Fibroblast of villous mesenchyme (primary cell): ENCODE results near the gene PLD2. TPM values are rescaled to one million over a fixed set of nuclear protein-coding genes. Genes with fewer than 3 reads are reported as not detected.

Experiments
- DNase-seq: peaks from one replicate; pipeline ENCODE4 v3.0.0-alpha.2; 2010; ENCODE audit warnings: low read depth
- H3K4me3 ChIP-seq: 2 replicates; pipeline ENCODE4 v1.5.1; 2011; ENCODE audit warnings: low read depth, mild to moderate bottlenecking, low read length
- total RNA-seq: library from RNA; depleted of rRNA; stranded (reverse); fragments of >200 nt; gene quantifications from 2 replicates; pipeline ENCODE4 v1.2.3, GENCODE V29; 2012
- TF ChIP-seq, protein P1 (sequence below): IDR thresholded peaks from 2 replicates; pipeline ENCODE4 v1.5.1; 2012; ENCODE audit warnings: low read depth, mild to moderate bottlenecking, low read length; ENCODE audit not compliant: insufficient read depth

PLD2 gene
- total RNA-seq, 1 donor, result 11.7 TPM

DNA sequence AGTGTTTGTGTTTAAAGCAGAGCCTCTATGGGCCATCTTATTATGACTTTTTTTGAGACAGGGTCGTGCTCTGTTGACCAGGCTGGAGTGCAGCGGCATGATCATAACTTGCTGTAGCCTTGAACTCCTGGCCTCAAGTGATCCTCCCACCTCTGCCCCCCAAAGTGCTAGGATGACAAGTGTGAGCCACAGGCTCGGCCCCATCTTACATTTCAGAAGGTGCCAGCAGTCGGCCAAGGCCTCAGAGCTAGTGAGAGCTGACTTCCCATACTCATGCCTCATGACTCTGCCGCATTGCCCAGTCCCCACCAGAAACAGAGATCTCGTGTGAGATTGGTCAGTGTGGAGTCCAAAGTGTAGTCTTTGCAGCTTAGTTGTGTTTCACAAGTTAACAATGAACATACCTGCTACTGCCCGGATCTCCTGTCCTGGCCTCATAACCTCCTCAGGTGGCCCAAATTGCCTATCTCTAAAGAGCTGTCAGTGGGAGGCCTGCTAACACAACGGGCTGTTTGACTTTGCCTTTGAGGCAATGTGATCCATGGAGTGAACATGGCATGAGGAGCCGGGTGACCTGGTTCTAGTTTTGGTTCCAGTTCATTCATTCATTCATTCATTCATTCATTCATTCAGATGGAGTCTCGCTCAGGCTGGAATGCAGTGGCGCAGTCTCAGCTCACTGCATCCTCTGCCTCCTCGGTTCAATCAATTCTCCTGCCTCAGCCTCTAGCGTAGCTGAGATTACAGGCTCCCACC, 39.9 kb downstream of the PLD2 start:
- DNase-seq, result no peak

DNA sequence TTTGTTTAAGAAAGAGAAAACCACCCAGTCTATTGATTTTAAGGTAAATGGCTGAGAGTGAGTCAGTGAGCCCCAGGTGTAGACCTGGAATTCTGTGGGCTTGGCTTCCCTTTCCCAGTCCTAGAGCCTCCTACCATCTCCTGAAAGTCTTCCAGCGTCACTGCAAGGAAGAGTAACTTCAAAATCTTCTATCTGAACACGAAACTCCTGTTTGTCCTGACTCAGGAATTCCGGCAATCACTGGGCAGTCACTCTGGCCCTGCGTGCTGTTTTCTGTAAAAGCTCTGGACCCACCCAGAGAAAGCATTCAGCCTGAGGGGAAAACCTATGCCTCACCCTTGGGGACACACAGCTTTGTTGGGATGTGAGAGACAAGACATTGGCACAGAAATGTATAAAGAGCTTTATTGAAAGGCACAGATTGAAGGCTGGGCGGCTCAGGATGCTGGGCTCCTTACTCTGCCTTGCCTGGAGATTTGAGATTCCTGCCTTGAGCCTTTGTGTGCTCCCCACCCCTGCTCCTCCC, 42.1 kb downstream of the PLD2 start:
- DNase-seq, result no peak
- no peak overlapping the region for H3K4me3 ChIP-seq
- TF ChIP-seq, protein P1, sequence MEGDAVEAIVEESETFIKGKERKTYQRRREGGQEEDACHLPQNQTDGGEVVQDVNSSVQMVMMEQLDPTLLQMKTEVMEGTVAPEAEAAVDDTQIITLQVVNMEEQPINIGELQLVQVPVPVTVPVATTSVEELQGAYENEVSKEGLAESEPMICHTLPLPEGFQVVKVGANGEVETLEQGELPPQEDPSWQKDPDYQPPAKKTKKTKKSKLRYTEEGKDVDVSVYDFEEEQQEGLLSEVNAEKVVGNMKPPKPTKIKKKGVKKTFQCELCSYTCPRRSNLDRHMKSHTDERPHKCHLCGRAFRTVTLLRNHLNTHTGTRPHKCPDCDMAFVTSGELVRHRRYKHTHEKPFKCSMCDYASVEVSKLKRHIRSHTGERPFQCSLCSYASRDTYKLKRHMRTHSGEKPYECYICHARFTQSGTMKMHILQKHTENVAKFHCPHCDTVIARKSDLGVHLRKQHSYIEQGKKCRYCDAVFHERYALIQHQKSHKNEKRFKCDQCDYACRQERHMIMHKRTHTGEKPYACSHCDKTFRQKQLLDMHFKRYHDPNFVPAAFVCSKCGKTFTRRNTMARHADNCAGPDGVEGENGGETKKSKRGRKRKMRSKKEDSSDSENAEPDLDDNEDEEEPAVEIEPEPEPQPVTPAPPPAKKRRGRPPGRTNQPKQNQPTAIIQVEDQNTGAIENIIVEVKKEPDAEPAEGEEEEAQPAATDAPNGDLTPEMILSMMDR, result no peak

More for the DNA sequence above, 39.9 kb downstream of the PLD2 start:
- no peak overlapping the region for H3K4me3 ChIP-seq
- TF ChIP-seq, protein P1, result no peak

DNA sequence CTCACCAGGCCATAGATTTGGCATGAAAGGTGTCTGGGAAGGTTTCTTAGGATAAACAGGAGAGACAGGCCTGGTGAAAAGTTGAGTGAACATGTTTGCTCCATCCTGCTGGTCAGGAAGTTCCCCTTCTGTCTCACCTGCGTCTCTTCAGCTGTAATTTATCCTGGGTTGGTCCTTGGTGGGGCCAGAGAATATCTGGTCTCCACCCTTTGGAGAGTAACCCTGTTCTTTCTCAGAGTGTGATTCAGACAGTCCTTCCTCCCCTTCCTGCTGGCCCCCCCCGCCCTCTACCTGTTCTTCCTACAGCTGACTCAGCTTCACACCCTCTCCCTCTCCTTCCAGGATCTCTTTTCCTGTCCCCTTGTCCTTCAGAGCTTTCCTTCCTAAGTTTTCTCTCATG, 43.3 kb downstream of the PLD2 start:
- H3K4me3 ChIP-seq, result no peak overlapping the region
- TF ChIP-seq, protein P1, result no peak
- no peak for DNase-seq

DNA sequence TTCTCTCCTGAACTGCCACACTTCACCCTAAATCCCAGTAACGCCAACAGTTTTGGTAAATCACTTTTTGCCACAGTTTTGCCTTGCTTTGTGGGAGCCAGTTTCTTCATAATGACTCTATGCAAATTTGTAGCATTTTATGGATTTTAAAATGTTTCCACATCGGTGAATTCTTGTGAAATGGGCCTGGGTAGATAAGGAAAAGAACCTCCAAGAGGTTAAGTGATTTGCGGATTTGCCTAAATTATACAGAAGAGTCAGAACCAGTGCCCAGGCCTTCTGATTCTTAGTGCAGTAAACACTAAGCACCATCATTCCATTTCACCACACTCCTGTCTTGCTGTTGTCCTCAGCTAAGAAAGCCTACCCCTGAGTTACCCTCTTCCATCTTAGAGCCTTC, 44.1 kb downstream of the PLD2 start:
- DNase-seq, result no peak
- TF ChIP-seq, protein P1, result no peak
- no peak overlapping the region for H3K4me3 ChIP-seq

DNA sequence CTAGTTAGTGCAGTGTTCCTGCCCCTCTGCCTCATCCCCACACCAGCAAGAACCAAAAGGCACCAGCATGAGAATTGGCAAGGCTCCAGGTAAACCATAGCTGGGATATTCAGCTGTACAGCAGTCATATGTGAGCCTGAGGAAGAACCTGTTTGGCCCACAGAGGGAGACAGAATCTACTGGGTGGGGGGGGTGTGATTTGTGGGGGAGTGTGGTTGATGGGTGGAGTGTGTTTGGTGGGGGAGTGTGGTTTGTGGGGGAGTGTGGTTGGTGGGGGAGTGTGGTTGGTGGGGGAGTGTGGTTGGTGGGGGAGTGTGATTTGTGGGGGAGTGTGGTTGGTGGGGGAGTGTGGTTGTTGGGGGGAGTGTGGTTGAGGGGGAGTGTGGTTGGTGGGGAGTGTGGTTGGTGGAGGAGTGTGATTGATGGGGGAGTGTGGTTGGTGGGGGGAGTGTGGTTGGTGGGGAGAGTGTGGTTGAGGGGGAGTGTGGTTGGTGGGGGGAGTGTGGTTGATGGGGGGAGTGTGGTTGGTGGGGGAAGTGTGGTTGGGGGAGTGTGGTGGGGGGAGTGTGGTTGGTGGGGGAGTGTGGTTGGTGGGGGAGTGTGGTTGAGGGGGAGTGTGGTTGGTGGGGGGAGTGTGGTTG, 45.7 kb downstream of the PLD2 start:
- TF ChIP-seq, protein P1, result no peak
- DNase-seq, result peak; percentile 43
- H3K4me3 ChIP-seq, result no peak overlapping the region

DNA sequence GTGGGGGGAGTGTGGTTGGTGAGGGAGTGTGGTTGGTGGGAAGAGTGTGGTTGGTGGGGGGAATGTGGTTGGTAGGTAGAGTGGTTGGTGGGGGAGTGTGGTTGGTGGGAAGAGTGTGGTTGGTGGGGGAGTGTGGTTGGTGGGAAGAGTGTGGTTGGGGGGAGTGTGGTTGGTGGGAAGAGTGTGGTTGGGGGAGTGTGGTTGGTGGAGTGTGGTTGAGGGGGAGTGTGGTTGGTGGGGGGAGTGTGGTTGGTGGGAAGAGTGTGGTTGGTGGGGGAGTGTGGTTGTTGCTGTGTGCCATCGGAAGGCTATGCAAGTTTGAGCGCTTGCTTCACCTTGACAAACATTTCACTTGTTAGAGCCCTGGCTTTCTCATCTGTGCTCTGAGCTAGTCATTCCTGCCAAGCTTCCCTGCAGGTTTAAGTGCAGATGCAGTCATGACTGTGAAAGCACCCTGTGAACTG, 46.3 kb downstream of the PLD2 start:
- DNase-seq, result no peak
- TF ChIP-seq, protein P1, result no peak
- H3K4me3 ChIP-seq, result no peak overlapping the region
